Fibroblast of lung (primary cell): Measurements from ENCODE around the gene MYH10.

Source experiments
- CTCF ChIP-seq, 2 donors: IDR thresholded peaks in 1 of 2; conservative IDR thresholded peaks in 1 of 2; 1 replicate in 1 of 2; 2 replicates in 1 of 2; pipeline ENCODE4 v1.5.1; 2011 to 2012; ENCODE audit warnings: low read length in 2 of 2, control low read depth in 1 of 2, inconsistent platforms in 1 of 2, low read depth in 1 of 2, mild to moderate bottlenecking in 1 of 2
- EZH2 ChIP-seq: IDR thresholded peaks from 2 replicates; pipeline ENCODE4 v1.5.1; 2012; ENCODE audit warnings: low read length, control low read depth, mild to moderate bottlenecking; ENCODE audit errors: missing control alignments

- TF ChIP-seq CTCF (conservative IDR thresholded peaks at IDR 0.05 in 1 of 2, IDR thresholded peaks at IDR 0.05 in 1 of 2; ENCODE audit: low read depth in 1 of 2, low read length in 2 of 2), result no peak
- TF ChIP-seq EZH2, result no peak
Measured at GRCh38 chr17:8522577-8522976, 107.9 kb downstream of the MYH10 start.
